Panc1 (cell line): Measurements from ENCODE around the gene MCM3AP. TPM values are rescaled to one million over a fixed set of nuclear protein-coding genes. Genes with fewer than 3 reads are reported as not detected.
A peak's percentile ranks its signal among the peaks of the same experiment; 100 is the strongest.

ENCODE experiments used
- ATAC-seq: fragments of 200-7000 bp; cut with Tn5 transposase; 2 replicates; pipeline ENCODE4 v1.9.1; 2020; ENCODE audit warnings: mild to moderate bottlenecking, moderate library complexity
- BruUV-seq: library from RNA; stranded (reverse); fragments of 400-500 nt; replicated peaks from 2 replicates; lab custom pipeline; 2021; lab: Mats Ljungman, UMichigan
- CTCF ChIA-PET: fragments of 300-600 bp; sonication (Branson Sonifier 250); formaldehyde crosslinking; loops from one replicate; lab custom pipeline; 2022; ENCODE audit warnings: antibody characterized with exemption; lab: Charles Lee
- POLR2A ChIA-PET: fragments of 300-600 bp; sonication (Branson Sonifier 250); formaldehyde crosslinking; loops from one replicate; lab custom pipeline; 2022; ENCODE audit warnings: antibody characterized with exemption; lab: Charles Lee
- DNase-seq: peaks from one replicate; pipeline ENCODE4 v3.0.0-alpha.2; 2010; ENCODE audit warnings: low read depth, low spot score
- H3K27ac ChIP-seq: 2 replicates; pipeline ENCODE4 v1.5.1; 2011; ENCODE audit warnings: mild to moderate bottlenecking, low read length, inconsistent platforms
- H3K27me3 ChIP-seq: fragments of 200-500 bp; sonication (Bioruptor generic); 2 replicates; pipeline ENCODE4 v1.6.0; 2014; ENCODE audit warnings: low read length, inconsistent platforms; ENCODE audit not compliant: control insufficient read depth, insufficient read depth
- H3K36me3 ChIP-seq: fragments of 200-500 bp; sonication (Bioruptor generic); 2 replicates; pipeline ENCODE4 v1.5.1; 2014; ENCODE audit warnings: inconsistent platforms, mild to moderate bottlenecking, low read length, moderate library complexity; ENCODE audit not compliant: control insufficient read depth, insufficient read depth
- H3K4me1 ChIP-seq: 2 replicates; pipeline ENCODE4 v1.5.1; 2011; ENCODE audit warnings: inconsistent platforms, mild to moderate bottlenecking, low read length, moderate library complexity; ENCODE audit not compliant: control insufficient read depth, insufficient read depth
- H3K4me3 ChIP-seq, 2 experiments: 2 replicates each; pipeline ENCODE4 v1.5.1; 2011 to 2012; ENCODE audit warnings: low read depth in 2 of 2, low read length in 2 of 2, mild to moderate bottlenecking in 2 of 2, inconsistent platforms in 1 of 2, moderate library complexity in 1 of 2
- H3K9me3 ChIP-seq: fragments of 200-500 bp; sonication (Bioruptor generic); 2 replicates; pipeline ENCODE4 v1.5.1; 2014; ENCODE audit warnings: low read depth, mild to moderate bottlenecking, inconsistent platforms, low read length, moderate library complexity; ENCODE audit not compliant: control insufficient read depth, insufficient read depth
- CTCF ChIP-seq: fragments of 450-650 bp; IDR thresholded peaks from 2 replicates; pipeline ENCODE4 v1.5.1; 2017; ENCODE audit warnings: mild to moderate bottlenecking
- POLR2AphosphoS5 ChIP-seq: IDR thresholded peaks from 2 replicates; pipeline ENCODE4 v1.6.1; 2012; ENCODE audit warnings: mild to moderate bottlenecking, low read depth, low read length, moderate library complexity
- REST ChIP-seq, 2 experiments: IDR thresholded peaks; 2 replicates each; pipeline ENCODE4 v1.6.1; 2011 to 2012; ENCODE audit warnings: low read depth in 2 of 2, control low read depth in 1 of 2, low read length in 1 of 2, mild to moderate bottlenecking in 1 of 2, moderate library complexity in 1 of 2; ENCODE audit not compliant: insufficient read depth in 1 of 2
- SIN3A ChIP-seq: IDR thresholded peaks from 2 replicates; pipeline ENCODE4 v1.6.1; 2012; ENCODE audit warnings: low read depth, mild to moderate bottlenecking, low read length, moderate library complexity, borderline replicate concordance; ENCODE audit not compliant: insufficient read depth
- TCF7L2 ChIP-seq: IDR thresholded peaks from 2 replicates; pipeline ENCODE4 v1.6.1; 2011; ENCODE audit warnings: mild to moderate bottlenecking, low read depth, low read length, inconsistent platforms
- in situ Hi-C: cut with HindIII; loops from 2 replicates; pipeline ENCODE4 v1.10.0; 2016; ENCODE audit warnings: low sequenced_read_pairs, low pct_unique_long_range_greater_than_20kb
- intact Hi-C: fragments of 100-400 bp; cut with micrococcal nuclease; formaldehyde crosslinking; loops from one replicate; pipeline ENCODE4 v1.10.0; 2022; ENCODE audit not compliant: unreplicated experiment
- total RNA-seq: library from RNA; stranded (reverse); gene quantifications from one replicate; pipeline ENCODE4 v1.2.1, GENCODE V29; 2021; ENCODE audit not compliant: unreplicated experiment

MCM3AP gene
- total RNA-seq, 1 experiment from 2014 or later, result 95.0 TPM

- in situ Hi-C loops (no loop called here), intact Hi-C loops (no loop called here)
- H3K27me3 ChIP-seq, result no peaks in the 10 kb centered on the region
- no TSS peak for BruUV-seq
- no peak for TF ChIP-seq TCF7L2
- 0 out of 2 replicates have a peak, but pooled peaks have one; percentile 2 for TF ChIP-seq POLR2AphosphoS5
- no peak overlapping the region for H3K27ac ChIP-seq
- POLR2A ChIA-PET, result no interaction called here
- no peaks in the 10 kb centered on the region for H3K36me3 ChIP-seq
- no peak overlapping the region for H3K4me3 ChIP-seq
- ATAC-seq (no peak), DNase-seq (no peak)
- H3K4me1 ChIP-seq, result peaks cover 12% of the 10 kb centered on the region
- CTCF ChIA-PET, result no interaction called here
- no peaks in the 10 kb centered on the region for H3K9me3 ChIP-seq
These were observed 33.8 kb upstream of the MCM3AP start for GRCh38 chr21:46319186-46319585.

GRCh38 chr21:46318464-46318845, 33.0 kb upstream of the MCM3AP start:
- intact Hi-C loops (no loop called here), in situ Hi-C loops (no loop called here)
- TF ChIP-seq REST (IDR thresholded peaks at IDR 0.05; ENCODE audit: insufficient read depth in 1 of 2, low read depth in 2 of 2, low read length in 1 of 2) (no peak), POLR2AphosphoS5 (no peak), TCF7L2 (no peak)
- H3K4me1 ChIP-seq, result peaks cover 12% of the 10 kb centered on the region
- no peaks in the 10 kb centered on the region for H3K9me3 ChIP-seq
- H3K4me3 ChIP-seq, result no peak overlapping the region
- no peaks in the 10 kb centered on the region for H3K27me3 ChIP-seq
- no TSS peak for BruUV-seq
- CTCF ChIA-PET, result no interaction called here
- H3K36me3 ChIP-seq, result no peaks in the 10 kb centered on the region
- no peak overlapping the region for H3K27ac ChIP-seq
- POLR2A ChIA-PET, result no interaction called here
- ATAC-seq, result 0 out of 2 replicates have a peak, but pooled peaks have one; percentile 9
- no peak for DNase-seq

- in situ Hi-C loops, result no loop called here
- no TSS peak for BruUV-seq
- H3K4me1 ChIP-seq, result peaks cover 12% of the 10 kb centered on the region
- H3K9me3 ChIP-seq, result no peaks in the 10 kb centered on the region
- no peaks in the 10 kb centered on the region for H3K36me3 ChIP-seq
- no peaks in the 10 kb centered on the region for H3K27me3 ChIP-seq
- no peak overlapping the region for H3K4me3 ChIP-seq
- DNase-seq (no peak), ATAC-seq (peak; percentile 47; the same call in 1 of the 2 replicates)
- no peak for TF ChIP-seq SIN3A
- no peak for TF ChIP-seq REST (IDR thresholded peaks at IDR 0.05; ENCODE audit: insufficient read depth in 1 of 2, low read depth in 2 of 2, low read length in 1 of 2)
- no peak for TF ChIP-seq POLR2AphosphoS5
- TF ChIP-seq CTCF, result no peak
- no peak for TF ChIP-seq TCF7L2
- POLR2A ChIA-PET, result no interaction called here
- H3K27ac ChIP-seq, result no peak overlapping the region
- CTCF ChIA-PET, result no interaction called here
- intact Hi-C loops, result no loop called here
These were observed 32.5 kb upstream of the MCM3AP start for GRCh38 chr21:46317710-46318463.
